Right lobe of liver (tissue), 4 donors: ENCODE measurements around the gene SGSM2.

ENCODE experiments used
- POLR2A ChIP-seq: fragments of 450-650 bp; IDR thresholded peaks from one replicate; pipeline ENCODE4 v1.6.1; 2017; ENCODE audit warnings: antibody characterized with exemption, mild to moderate bottlenecking
- TF ChIP-seq, protein P1 (sequence below), 4 donors: fragments of 200-600 bp in 3 of 4; fragments of 450-650 bp in 1 of 4; IDR thresholded peaks; one replicate each; pipeline versions ENCODE4 v1.5.1 to v1.8.0; 2016 to 2022; ENCODE audit warnings: antibody characterized with exemption in 4 of 4, mild to moderate bottlenecking in 2 of 4
- donor health status: DM: no; HTN: no; CAD: no.
- donor health status: DM: no; HTN: no; CAD: no.
- donor health status: DM: no; HTN: yes; CAD: no.

DNA sequence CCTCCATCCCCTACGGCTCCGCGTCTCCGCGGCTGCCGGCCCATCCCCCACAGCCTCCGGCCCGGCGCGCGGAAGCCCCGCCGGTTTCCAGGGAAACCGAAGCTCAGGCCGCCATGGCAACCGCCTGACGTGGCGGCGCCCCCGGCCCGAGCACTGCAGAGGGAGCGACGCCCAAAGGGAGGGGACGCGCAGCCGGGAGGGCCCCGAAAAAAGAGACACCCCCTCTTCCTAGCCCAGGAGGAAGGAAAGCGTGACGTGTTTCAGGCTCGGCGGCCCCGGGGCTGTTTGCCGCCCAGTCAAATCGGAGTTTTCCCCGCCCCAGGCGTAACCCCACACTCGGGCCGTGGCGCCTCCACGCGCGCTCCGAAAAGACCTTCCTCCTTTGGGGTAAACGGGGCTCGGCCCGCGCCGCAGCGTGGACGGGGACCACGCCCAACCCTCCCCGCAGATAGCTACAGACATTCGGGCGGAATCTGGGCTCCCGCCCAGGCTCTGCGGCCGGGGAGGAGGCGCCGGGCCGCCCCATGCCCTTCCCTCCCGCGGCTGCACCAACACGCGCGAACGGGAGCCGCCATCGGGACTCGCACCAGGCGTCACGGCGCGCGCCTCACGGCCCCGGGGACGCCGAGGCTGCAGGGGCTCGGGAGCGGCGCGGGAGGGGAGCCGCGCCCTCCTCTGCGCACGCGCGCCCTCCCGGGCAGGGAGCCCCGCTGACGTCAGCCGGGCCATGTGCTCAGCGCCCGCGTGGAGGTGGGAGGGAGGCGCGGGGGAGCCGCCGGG, 56.1 kb downstream of the SGSM2 start:
- TF ChIP-seq, protein P1, sequence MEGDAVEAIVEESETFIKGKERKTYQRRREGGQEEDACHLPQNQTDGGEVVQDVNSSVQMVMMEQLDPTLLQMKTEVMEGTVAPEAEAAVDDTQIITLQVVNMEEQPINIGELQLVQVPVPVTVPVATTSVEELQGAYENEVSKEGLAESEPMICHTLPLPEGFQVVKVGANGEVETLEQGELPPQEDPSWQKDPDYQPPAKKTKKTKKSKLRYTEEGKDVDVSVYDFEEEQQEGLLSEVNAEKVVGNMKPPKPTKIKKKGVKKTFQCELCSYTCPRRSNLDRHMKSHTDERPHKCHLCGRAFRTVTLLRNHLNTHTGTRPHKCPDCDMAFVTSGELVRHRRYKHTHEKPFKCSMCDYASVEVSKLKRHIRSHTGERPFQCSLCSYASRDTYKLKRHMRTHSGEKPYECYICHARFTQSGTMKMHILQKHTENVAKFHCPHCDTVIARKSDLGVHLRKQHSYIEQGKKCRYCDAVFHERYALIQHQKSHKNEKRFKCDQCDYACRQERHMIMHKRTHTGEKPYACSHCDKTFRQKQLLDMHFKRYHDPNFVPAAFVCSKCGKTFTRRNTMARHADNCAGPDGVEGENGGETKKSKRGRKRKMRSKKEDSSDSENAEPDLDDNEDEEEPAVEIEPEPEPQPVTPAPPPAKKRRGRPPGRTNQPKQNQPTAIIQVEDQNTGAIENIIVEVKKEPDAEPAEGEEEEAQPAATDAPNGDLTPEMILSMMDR (IDR thresholded peaks at IDR 0.05), result no peak
- TF ChIP-seq POLR2A, result peak; percentile 77
